ENCODE measurements around the gene TMPRSS3. TPM values are rescaled to one million over a fixed set of nuclear protein-coding genes. Genes with fewer than 3 reads are reported as not detected.

TMPRSS3 gene
- total RNA-seq, 2 experiments from 2014 or later, result 9.9 to 10.1 TPM

DNA sequence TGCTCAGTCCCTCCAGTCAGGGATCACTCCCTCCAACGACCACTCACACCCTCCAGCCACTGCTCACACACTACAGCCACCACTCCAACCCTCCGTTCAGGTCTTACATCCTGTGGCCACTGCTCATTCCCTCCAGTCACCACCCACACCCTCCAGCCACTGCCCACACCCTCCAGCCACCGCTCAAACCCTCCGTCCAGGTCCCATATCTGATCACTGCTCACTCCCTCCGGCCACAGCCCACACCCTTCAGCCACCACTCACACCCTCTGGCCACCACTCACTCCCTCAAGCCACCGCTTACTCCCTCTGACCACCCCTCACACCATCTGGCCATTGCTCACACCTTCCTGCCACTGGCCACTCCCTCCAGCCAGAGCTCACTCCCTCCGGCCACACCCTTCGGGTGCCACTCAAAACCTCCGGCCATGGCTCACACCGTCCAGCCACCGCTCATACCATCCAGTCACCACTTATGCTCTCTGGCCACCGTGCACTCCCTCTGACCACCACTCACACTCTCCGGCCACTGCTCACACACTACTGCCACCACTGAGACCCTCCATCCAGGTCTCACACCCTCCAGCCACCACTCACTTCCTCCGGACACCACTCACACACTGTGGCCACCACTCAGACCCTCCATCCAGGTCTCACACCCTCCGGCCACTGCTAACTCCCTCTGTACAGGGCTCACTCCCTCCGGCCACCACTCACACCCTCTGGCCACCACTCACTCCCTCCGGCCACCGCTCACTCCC is 24.8 kb downstream of the TMPRSS3 start:
- DNase-seq, result no peak
- CTCF ChIA-PET, result no interaction called here
- H3K4me1 Mint-ChIP-seq (ENCODE audit: low read depth), result peaks cover 39% of the 10 kb centered on the region
- H3K9me3 Mint-ChIP-seq (ENCODE audit: insufficient read depth), result no peaks in the 10 kb centered on the region
- H3K4me3 Mint-ChIP-seq, result no peak overlapping the region
- POLR2A ChIA-PET, result no interaction called here
- H3K27ac Mint-ChIP-seq, result no peak overlapping the region
- no peaks in the 10 kb centered on the region for H3K27me3 Mint-ChIP-seq (ENCODE audit: low read depth)
- H3K36me3 Mint-ChIP-seq (ENCODE audit: low read depth), result no peaks in the 10 kb centered on the region
- ATAC-seq, result no peak

DNA sequence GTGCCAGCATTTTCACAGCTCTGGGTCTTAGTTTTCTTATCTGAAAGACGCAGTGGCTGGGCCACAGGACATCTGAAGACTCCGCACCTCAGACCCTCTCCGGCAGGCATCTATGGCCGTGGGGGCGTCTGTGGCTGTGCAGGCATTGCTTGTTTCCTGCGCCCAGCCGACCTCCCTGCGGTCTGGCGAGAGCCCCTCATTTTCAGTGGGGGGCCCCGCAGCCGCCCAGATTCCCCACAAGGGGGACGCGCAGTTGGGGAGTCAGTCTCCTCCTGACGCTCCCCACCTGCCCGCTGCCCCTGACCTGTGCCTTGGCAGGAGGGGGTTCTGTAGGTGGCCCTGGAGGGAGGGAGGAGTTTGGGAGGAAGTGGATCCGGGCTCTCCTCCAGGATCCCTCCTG is 26.0 kb downstream of the TMPRSS3 start:
- H3K9me3 Mint-ChIP-seq (ENCODE audit: insufficient read depth), result no peaks in the 10 kb centered on the region
- DNase-seq (no peak), ATAC-seq (no peak)
- no peak overlapping the region for H3K4me3 Mint-ChIP-seq
- ChIA-PET POLR2A (no interaction called here), CTCF (interaction anchor here (0.7 to 1.6 kb wide), 2 partner anchors 10 to 56 kb away, joined by 3 to 4 read pairs; no protein-coding TSS in a partner anchor)
- no peaks in the 10 kb centered on the region for H3K36me3 Mint-ChIP-seq (ENCODE audit: low read depth)
- peaks cover 37% of the 10 kb centered on the region for H3K4me1 Mint-ChIP-seq (ENCODE audit: low read depth)
- no peaks in the 10 kb centered on the region for H3K27me3 Mint-ChIP-seq (ENCODE audit: low read depth)
- no peak overlapping the region for H3K27ac Mint-ChIP-seq

DNA sequence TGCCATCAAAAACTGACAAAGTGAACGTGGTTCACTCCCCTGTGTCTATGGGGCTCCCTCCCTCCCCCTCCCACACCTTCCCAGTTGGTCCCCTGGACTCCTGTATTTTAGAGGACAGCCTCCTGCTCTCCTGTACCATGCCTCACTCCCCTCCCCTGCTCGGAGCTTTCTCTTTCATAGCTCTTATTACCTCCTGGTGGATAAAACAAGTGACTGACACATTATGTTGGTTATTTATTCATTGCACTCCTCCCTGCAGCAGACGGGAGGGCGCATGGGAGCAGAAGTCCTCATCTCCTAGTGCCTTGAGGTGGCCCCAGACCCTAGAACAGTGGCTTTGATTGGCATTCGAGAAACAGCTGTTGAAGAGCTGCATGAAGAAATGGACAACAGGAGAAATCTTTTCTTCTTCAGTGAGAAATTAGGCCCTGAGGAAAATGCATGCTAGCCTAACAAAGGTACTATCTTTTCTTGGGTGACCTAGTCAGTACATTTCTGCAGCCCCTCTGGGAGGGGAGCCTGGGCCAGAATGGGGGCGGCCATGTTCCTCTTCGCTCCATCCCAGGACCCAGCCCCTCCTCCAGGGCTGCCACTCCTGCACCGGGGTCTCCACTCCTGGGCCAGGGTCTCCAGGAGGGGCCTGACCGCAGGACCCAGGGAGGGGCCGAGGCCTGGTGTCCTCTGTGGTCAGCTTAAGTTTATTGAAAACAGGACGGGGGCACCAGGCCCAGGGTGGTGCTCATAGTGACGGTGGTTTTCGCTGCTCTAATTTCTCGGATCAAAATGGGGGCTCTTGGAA is 28.3 kb downstream of the TMPRSS3 start:
- Mint-ChIP-seq H3K36me3 (ENCODE audit: low read depth) (no peaks in the 10 kb centered on the region), H3K4me1 (ENCODE audit: low read depth) (peaks cover 24% of the 10 kb centered on the region), H3K27ac (no peak overlapping the region), H3K9me3 (ENCODE audit: insufficient read depth) (no peaks in the 10 kb centered on the region), H3K4me3 (no peak overlapping the region), H3K27me3 (ENCODE audit: low read depth) (no peaks in the 10 kb centered on the region)
- DNase-seq (no peak), ATAC-seq (no peak)
- POLR2A ChIA-PET, result interaction anchor here (1.2 kb wide), 1 partner anchor 36 kb away, joined by 4 read pairs; the partner anchor contains the start of gene UBASH3A
- CTCF ChIA-PET, result interaction anchor here (0.6 to 1.8 kb wide), 4 partner anchors 13 to 82 kb away, joined by 3 to 4 read pairs (median 4); no protein-coding TSS in a partner anchor

DNA sequence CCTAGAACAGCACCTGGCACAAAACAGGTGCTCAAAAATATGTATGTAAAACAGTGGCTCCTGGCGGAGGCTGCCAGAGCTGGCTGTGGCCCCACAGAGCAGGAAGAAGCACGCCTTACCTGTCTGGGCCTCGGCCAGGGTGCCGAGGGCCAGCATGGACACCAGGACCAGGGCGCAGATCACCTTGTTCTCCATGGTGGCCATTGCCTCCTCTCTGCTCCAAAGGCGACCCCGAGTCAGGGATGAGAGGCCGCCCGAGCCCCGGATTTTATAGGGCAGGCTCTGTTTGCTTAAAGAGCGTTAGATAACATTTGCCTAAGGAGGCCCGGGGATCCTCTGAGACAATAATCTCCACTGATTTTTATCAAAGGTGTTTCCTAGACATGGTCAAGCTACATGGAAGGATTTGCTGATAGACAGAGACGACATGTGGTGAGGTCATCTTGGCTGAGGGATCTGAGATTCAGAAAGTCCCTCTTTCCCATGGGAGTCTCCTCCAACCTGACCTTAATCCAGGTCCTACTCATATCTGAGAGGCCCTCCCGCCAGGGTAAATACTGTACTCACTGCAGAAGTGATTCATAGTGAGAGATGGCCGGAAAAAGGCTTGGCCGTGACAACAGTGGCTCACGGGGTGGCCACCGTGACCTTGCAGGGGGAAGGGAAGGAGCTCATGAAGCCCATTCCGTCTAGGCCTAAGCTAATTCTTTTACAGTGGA is 29.4 kb downstream of the TMPRSS3 start, which contains the start of gene TFF1:
TSS of gene TFF1 (minus strand) at position 244 of the 719 bp plus-strand sequence. CDS start at position 204, 40 bp downstream.
- peaks cover 7% of the 10 kb centered on the region for H3K27me3 Mint-ChIP-seq (ENCODE audit: low read depth)
- ATAC-seq (no peak), DNase-seq (no peak)
- ChIA-PET POLR2A (no interaction called here), CTCF (interaction anchor here (1.0 to 1.8 kb wide), 3 partner anchors 15 to 83 kb away, joined by 3 to 4 read pairs (median 4); no protein-coding TSS in a partner anchor)
- H3K9me3 Mint-ChIP-seq (ENCODE audit: insufficient read depth), result no peaks in the 10 kb centered on the region
- no peak within 1 kb of the TSS for H3K27ac Mint-ChIP-seq
- H3K36me3 Mint-ChIP-seq (ENCODE audit: low read depth), result no peaks in the 10 kb centered on the region
- peaks cover 24% of the 10 kb centered on the region for H3K4me1 Mint-ChIP-seq (ENCODE audit: low read depth)
- no peak within 1 kb of the TSS for H3K4me3 Mint-ChIP-seq

DNA sequence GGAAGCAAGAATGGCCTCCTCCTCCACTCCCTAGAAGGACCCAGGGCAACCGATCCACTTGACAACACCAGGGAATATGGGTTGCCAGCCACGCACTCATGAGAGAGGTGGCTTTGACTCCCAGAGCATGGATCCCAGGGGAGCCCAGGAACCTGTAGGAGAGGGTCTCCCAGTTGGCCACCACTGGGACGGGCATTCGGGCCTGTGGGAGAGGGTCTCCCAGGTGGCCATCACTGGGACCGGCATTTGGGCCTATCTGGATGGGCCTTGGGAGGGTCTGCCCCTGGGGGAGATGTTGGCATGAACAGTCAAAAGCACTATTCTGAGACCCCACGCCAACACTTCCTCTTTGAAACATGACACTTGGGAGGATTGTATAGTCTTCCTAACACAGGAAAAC is 30.1 kb downstream of the TMPRSS3 start:
- CTCF ChIA-PET, result no interaction called here
- Mint-ChIP-seq H3K27me3 (ENCODE audit: low read depth) (peaks cover 7% of the 10 kb centered on the region), H3K9me3 (ENCODE audit: insufficient read depth) (no peaks in the 10 kb centered on the region), H3K4me1 (ENCODE audit: low read depth) (peaks cover 24% of the 10 kb centered on the region), H3K27ac (no peak overlapping the region), H3K36me3 (ENCODE audit: low read depth) (no peaks in the 10 kb centered on the region), H3K4me3 (no peak overlapping the region)
- POLR2A ChIA-PET, result no interaction called here
- no peak for ATAC-seq
- no peak for DNase-seq

DNA sequence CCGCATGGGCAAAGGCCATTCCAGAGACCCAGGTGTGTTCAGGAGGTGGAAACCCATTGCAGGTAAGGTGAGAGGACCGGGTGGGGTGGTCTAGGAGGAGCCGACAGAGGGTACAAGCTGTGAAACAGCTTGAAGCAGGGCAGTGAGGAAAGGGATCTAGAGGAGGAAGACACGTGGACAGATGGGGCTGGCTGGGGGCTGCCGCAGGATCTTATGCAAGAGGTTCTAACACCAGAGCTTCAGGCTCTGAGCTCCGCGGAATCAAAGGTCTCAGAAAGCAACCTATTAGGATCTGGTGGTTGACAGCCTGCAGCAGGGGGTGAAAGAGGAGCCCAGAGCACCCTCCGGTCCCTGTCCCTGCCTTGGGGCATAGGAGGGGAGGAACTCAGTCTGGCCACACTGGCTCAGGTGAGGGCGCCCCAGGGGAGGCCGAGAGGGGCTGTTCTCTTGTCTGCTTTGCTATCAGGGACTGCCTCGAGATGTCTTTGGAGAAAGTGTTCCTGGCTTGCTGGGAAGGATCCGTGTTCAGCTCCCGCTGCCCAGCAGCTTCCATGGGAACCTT is 31.5 kb downstream of the TMPRSS3 start:
- CTCF ChIA-PET, result no interaction called here
- no peaks in the 10 kb centered on the region for H3K36me3 Mint-ChIP-seq (ENCODE audit: low read depth)
- DNase-seq, result no peak
- POLR2A ChIA-PET, result no interaction called here
- no peak for ATAC-seq
- no peak overlapping the region for H3K27ac Mint-ChIP-seq
- H3K27me3 Mint-ChIP-seq (ENCODE audit: low read depth), result peaks cover 7% of the 10 kb centered on the region
- H3K9me3 Mint-ChIP-seq (ENCODE audit: insufficient read depth), result no peaks in the 10 kb centered on the region
- H3K4me3 Mint-ChIP-seq, result no peak overlapping the region
- H3K4me1 Mint-ChIP-seq (ENCODE audit: low read depth), result peaks cover 20% of the 10 kb centered on the region

DNA sequence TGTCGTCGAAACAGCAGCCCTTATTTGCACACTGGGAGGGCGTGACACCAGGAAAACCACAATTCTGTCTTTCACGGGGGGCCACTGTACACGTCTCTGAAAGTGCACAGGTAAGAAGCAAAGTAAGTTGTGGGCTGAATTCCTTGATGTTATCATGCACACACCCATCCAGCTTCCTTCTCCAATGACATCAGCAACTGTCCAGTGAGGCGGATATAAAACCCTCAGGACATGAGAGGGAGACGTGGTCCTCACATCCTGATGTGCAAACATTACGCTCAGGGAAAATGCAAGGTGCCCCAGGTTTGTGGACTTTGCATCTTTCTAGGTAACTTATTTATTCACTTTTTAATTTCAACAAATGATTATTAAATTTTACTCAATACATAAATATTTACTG is 32.5 kb downstream of the TMPRSS3 start:
- DNase-seq, result no peak
- no peak overlapping the region for H3K27ac Mint-ChIP-seq
- no peak for ATAC-seq
- CTCF ChIA-PET, result no interaction called here
- POLR2A ChIA-PET, result interaction anchor here (1.4 kb wide), 1 partner anchor 40 kb away, joined by 3 read pairs; the partner anchor contains the start of gene UBASH3A
- no peaks in the 10 kb centered on the region for H3K9me3 Mint-ChIP-seq (ENCODE audit: insufficient read depth)
- H3K4me1 Mint-ChIP-seq (ENCODE audit: low read depth), result peaks cover 15% of the 10 kb centered on the region
- H3K36me3 Mint-ChIP-seq (ENCODE audit: low read depth), result no peaks in the 10 kb centered on the region
- H3K4me3 Mint-ChIP-seq, result no peak overlapping the region
- peaks cover 11% of the 10 kb centered on the region for H3K27me3 Mint-ChIP-seq (ENCODE audit: low read depth)

DNA sequence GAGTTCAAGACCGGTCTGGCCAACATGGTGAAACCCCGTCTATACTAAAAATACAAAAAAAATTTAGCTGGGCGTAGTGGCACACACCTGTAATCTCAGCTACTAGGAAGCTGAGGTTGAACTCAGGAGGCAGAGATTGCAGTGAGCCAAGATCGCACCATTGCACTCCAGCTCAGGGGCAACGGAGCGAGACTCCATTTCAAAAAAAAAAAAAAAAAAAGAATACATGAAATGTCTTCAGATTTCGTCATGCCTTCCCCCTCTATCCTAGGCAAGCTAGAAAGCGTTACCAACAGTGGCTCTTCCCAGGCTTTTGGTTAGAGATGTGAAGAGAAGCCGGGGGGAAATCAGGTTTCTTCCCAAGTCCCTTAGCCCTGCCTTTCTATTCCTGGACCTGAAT is 33.2 kb downstream of the TMPRSS3 start:
- Mint-ChIP-seq H3K9me3 (ENCODE audit: insufficient read depth) (no peaks in the 10 kb centered on the region), H3K4me1 (ENCODE audit: low read depth) (peaks cover 10% of the 10 kb centered on the region), H3K36me3 (ENCODE audit: low read depth) (no peaks in the 10 kb centered on the region), H3K4me3 (no peak overlapping the region), H3K27me3 (ENCODE audit: low read depth) (peaks cover 12% of the 10 kb centered on the region), H3K27ac (no peak overlapping the region)
- DNase-seq (no peak), ATAC-seq (no peak)
- POLR2A ChIA-PET, result interaction anchor here (1.4 kb wide), 1 partner anchor 41 kb away, joined by 3 read pairs; the partner anchor contains the start of gene UBASH3A
- CTCF ChIA-PET, result no interaction called here

DNA sequence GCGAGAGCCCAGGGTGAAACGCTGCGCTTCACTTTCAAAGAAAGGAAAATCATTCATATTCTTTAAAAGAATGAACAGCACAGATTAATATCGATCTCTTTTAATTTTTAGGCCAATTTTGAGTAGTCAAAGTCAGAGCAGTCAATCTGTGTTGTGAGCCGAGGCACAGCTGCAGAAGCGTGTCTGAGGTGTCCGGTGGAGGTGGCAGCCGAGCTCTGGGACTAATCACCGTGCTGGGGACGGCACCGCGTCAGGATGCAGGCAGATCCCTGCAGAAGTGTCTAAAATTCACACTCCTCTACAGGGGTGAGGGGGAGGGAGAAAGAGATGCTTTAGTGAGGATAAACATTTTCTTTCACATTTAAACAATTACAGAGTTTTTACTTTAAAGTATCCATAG is 33.7 kb downstream of the TMPRSS3 start:
- no peaks in the 10 kb centered on the region for H3K36me3 Mint-ChIP-seq (ENCODE audit: low read depth)
- peaks cover 14% of the 10 kb centered on the region for H3K27me3 Mint-ChIP-seq (ENCODE audit: low read depth)
- H3K27ac Mint-ChIP-seq, result peak overlapping the region; percentile 66
- no peaks in the 10 kb centered on the region for H3K9me3 Mint-ChIP-seq (ENCODE audit: insufficient read depth)
- DNase-seq (no peak), ATAC-seq (no peak)
- ChIA-PET POLR2A (interaction anchor here (1.4 kb wide), 1 partner anchor 41 kb away, joined by 3 read pairs; the partner anchor contains the start of gene UBASH3A), CTCF (interaction anchor here (1.3 to 2.4 kb wide), 3 partner anchors 13 to 88 kb away, joined by 4 to 12 read pairs (median 5); no protein-coding TSS in a partner anchor)
- peaks cover 10% of the 10 kb centered on the region for H3K4me1 Mint-ChIP-seq (ENCODE audit: low read depth)
- H3K4me3 Mint-ChIP-seq, result no peak overlapping the region

DNA sequence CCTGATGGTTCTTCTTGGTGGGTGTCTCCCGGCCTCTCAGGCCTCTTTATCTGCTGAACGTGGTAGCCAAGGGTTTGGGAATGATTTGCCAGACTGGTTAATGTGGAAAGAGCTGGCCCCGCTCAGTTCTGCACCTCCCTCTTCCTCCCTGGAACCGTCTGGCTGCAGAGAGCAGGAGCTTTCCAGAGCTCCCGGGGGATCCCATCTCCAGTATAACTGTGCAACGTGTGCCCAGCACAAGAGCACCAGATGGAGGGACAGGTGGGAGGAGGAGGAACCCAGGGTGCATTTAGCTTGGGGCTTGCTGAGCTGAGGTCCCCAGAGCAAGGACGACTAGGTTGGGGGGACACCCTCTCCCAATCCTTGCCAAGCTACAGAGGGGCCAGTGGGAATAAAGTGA is 34.6 kb downstream of the TMPRSS3 start:
- DNase-seq, result no peak
- POLR2A ChIA-PET, result interaction anchor here (1.0 to 1.2 kb wide), 3 partner anchors 13 to 62 kb away, joined by 3 to 4 read pairs (median 4); partner anchors contain the start of gene UBASH3A

DNA sequence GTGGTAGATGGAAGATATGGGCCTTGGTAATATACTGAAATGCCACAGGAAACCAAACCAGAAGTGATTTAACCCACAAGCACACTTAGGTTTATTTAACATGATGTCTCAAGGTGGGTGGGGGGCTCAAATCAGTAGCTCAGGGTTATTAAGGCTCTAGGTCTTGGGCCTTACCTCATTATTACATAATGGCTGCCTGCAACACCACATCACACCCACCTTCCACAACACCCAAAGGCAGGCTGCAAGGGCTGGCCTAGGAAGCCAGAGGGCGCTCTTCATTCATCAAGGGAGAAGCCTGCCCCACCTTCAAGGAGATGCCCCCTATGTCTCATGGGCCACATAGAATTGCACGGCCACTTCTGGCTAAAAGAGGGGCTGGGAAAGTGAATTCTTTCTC is 35.5 kb downstream of the TMPRSS3 start:
- no peak overlapping the region for H3K4me3 Mint-ChIP-seq
- ATAC-seq, result no peak
- ChIA-PET CTCF (interaction anchor here (0.8 to 2.4 kb wide), 10 partner anchors 9 to 100 kb away, joined by 3 to 12 read pairs (median 4); partner anchors contain the start of gene UBASH3A), POLR2A (interaction anchor here (0.6 to 1.2 kb wide), 2 partner anchors 11 to 14 kb away, joined by 3 to 4 read pairs; no protein-coding TSS in a partner anchor)
- peaks cover 10% of the 10 kb centered on the region for H3K4me1 Mint-ChIP-seq (ENCODE audit: low read depth)
- peak; percentile 43 for DNase-seq
- peaks cover 3% of the 10 kb centered on the region for H3K36me3 Mint-ChIP-seq (ENCODE audit: low read depth)
- H3K9me3 Mint-ChIP-seq (ENCODE audit: insufficient read depth), result peaks cover 7% of the 10 kb centered on the region
- no peak overlapping the region for H3K27ac Mint-ChIP-seq
- peaks cover 19% of the 10 kb centered on the region for H3K27me3 Mint-ChIP-seq (ENCODE audit: low read depth)

More for the DNA sequence above, 34.6 kb downstream of the TMPRSS3 start:
- CTCF ChIA-PET, result interaction anchor here (0.6 to 2.4 kb wide), 10 partner anchors 12 to 99 kb away, joined by 3 to 12 read pairs (median 4); partner anchors contain the start of gene UBASH3A
- Mint-ChIP-seq H3K27ac (no peak overlapping the region), H3K27me3 (ENCODE audit: low read depth) (peaks cover 14% of the 10 kb centered on the region), H3K4me3 (no peak overlapping the region), H3K36me3 (ENCODE audit: low read depth) (no peaks in the 10 kb centered on the region), H3K9me3 (ENCODE audit: insufficient read depth) (peaks cover 5% of the 10 kb centered on the region), H3K4me1 (ENCODE audit: low read depth) (peaks cover 10% of the 10 kb centered on the region)
- no peak for ATAC-seq

Data from activated CD8-positive, alpha-beta T cell treated with anti-CD3 and anti-CD28 coated beads, Interleukin-2, amount 10 ng/mL, durations not matched to agents 7 days and 5 days (primary cell).